ENCODE data around the gene DOCK2. TPM values are rescaled to one million over a fixed set of nuclear protein-coding genes. Genes with fewer than 3 reads are reported as not detected.
"Not testable (repeated sequence)": the region's sequence is repeated elsewhere in the genome, so short reads cannot be mapped to it uniquely, and the experiment has no call there.

DOCK2 gene
- total RNA-seq, 1 donor from 2014 or later, result 13.6 TPM

- Histone ChIP-seq H3K36me3 (ENCODE audit: control insufficient read depth in 3 of 3, insufficient read depth in 3 of 3, low read length in 3 of 3) (no peaks in the 10 kb centered on the region), H3K4me1 (ENCODE audit: control insufficient read depth in 3 of 3, insufficient read depth in 3 of 3, low read length in 3 of 3) (no peaks in the 10 kb centered on the region), H3K9me3 (ENCODE audit: control insufficient read depth in 3 of 3, low read length in 3 of 3) (peaks cover 0 to 2% (median 0%) of the 10 kb centered on the region in 3 donors), H3K4me3 (ENCODE audit: low read length in 3 of 3) (no peak overlapping the region), H3K9ac (ENCODE audit: low read depth in 1 of 3, low read length in 3 of 3) (no peak overlapping the region), H3K27ac (ENCODE audit: low read depth, low read length) (no peak overlapping the region), H3K27me3 (ENCODE audit: control insufficient read depth in 3 of 3, insufficient read depth in 3 of 3, low read length in 3 of 3) (peaks cover 0 to 3% (median 0%) of the 10 kb centered on the region in 3 donors)
These were observed 168.5 kb downstream of the DOCK2 start for GRCh38 chr5:169805527-169805934.

- H3K4me1 ChIP-seq (ENCODE audit: control insufficient read depth in 3 of 3, insufficient read depth in 3 of 3, low read length in 3 of 3), result no peaks in the 10 kb centered on the region
- peaks cover 0 to 2% (median 0%) of the 10 kb centered on the region in 3 donors for H3K9me3 ChIP-seq (ENCODE audit: control insufficient read depth in 3 of 3, low read length in 3 of 3)
- H3K27me3 ChIP-seq (ENCODE audit: control insufficient read depth in 3 of 3, insufficient read depth in 3 of 3, low read length in 3 of 3), result peaks cover 0 to 4% (median 3%) of the 10 kb centered on the region in 3 donors
- H3K27ac ChIP-seq (ENCODE audit: low read depth, low read length), result no peak overlapping the region
- H3K9ac ChIP-seq (ENCODE audit: low read depth in 1 of 3, low read length in 3 of 3), result no peak overlapping the region
- H3K4me3 ChIP-seq (ENCODE audit: low read length in 3 of 3), result no peak overlapping the region
- H3K36me3 ChIP-seq (ENCODE audit: control insufficient read depth in 3 of 3, insufficient read depth in 3 of 3, low read length in 3 of 3), result no peaks in the 10 kb centered on the region
These were observed 169.0 kb downstream of the DOCK2 start for GRCh38 chr5:169805937-169806700.

- Histone ChIP-seq H3K27ac (ENCODE audit: low read depth, low read length) (no peak overlapping the region), H3K9me3 (ENCODE audit: control insufficient read depth in 3 of 3, low read length in 3 of 3) (peaks cover 0 to 2% (median 0%) of the 10 kb centered on the region in 3 donors), H3K36me3 (ENCODE audit: control insufficient read depth in 3 of 3, insufficient read depth in 3 of 3, low read length in 3 of 3) (no peaks in the 10 kb centered on the region), H3K9ac (ENCODE audit: low read depth in 1 of 3, low read length in 3 of 3) (no peak overlapping the region), H3K4me1 (ENCODE audit: control insufficient read depth in 3 of 3, insufficient read depth in 3 of 3, low read length in 3 of 3) (no peaks in the 10 kb centered on the region), H3K4me3 (ENCODE audit: low read length in 3 of 3) (no peak overlapping the region), H3K27me3 (ENCODE audit: control insufficient read depth in 3 of 3, insufficient read depth in 3 of 3, low read length in 3 of 3) (peaks cover 0 to 6% (median 4%) of the 10 kb centered on the region in 3 donors)
These were observed 171.1 kb downstream of the DOCK2 start for GRCh38 chr5:169808118-169808581.

GRCh38 chr5:169808880-169809279, 171.8 kb downstream of the DOCK2 start:
- not testable (repeated sequence) for H3K36me3 ChIP-seq (ENCODE audit: control insufficient read depth in 3 of 3, insufficient read depth in 3 of 3, low read length in 3 of 3); H3K9me3 ChIP-seq (ENCODE audit: control insufficient read depth in 3 of 3, low read length in 3 of 3); H3K9ac ChIP-seq (ENCODE audit: low read depth in 1 of 3, low read length in 3 of 3); H3K4me3 ChIP-seq (ENCODE audit: low read length in 3 of 3); H3K27ac ChIP-seq (ENCODE audit: low read depth, low read length); H3K27me3 ChIP-seq (ENCODE audit: control insufficient read depth in 3 of 3, insufficient read depth in 3 of 3, low read length in 3 of 3); H3K4me1 ChIP-seq (ENCODE audit: control insufficient read depth in 3 of 3, insufficient read depth in 3 of 3, low read length in 3 of 3)

- Histone ChIP-seq H3K27ac (ENCODE audit: low read depth, low read length) (no peak overlapping the region), H3K4me1 (ENCODE audit: control insufficient read depth in 3 of 3, insufficient read depth in 3 of 3, low read length in 3 of 3) (no peaks in the 10 kb centered on the region), H3K27me3 (ENCODE audit: control insufficient read depth in 3 of 3, insufficient read depth in 3 of 3, low read length in 3 of 3) (peaks cover 0 to 6% (median 6%) of the 10 kb centered on the region in 3 donors), H3K36me3 (ENCODE audit: control insufficient read depth in 3 of 3, insufficient read depth in 3 of 3, low read length in 3 of 3) (no peaks in the 10 kb centered on the region), H3K4me3 (ENCODE audit: low read length in 3 of 3) (no peak overlapping the region), H3K9me3 (ENCODE audit: control insufficient read depth in 3 of 3, low read length in 3 of 3) (peaks cover 0 to 3% (median 0%) of the 10 kb centered on the region in 3 donors), H3K9ac (ENCODE audit: low read depth in 1 of 3, low read length in 3 of 3) (no peak overlapping the region)
These were observed 172.2 kb downstream of the DOCK2 start for GRCh38 chr5:169809281-169809680.

- Histone ChIP-seq H3K9me3 (ENCODE audit: control insufficient read depth in 3 of 3, low read length in 3 of 3) (peaks cover 0 to 3% (median 0%) of the 10 kb centered on the region in 3 donors), H3K4me1 (ENCODE audit: control insufficient read depth in 3 of 3, insufficient read depth in 3 of 3, low read length in 3 of 3) (no peaks in the 10 kb centered on the region), H3K4me3 (ENCODE audit: low read length in 3 of 3) (no peak overlapping the region), H3K27ac (ENCODE audit: low read depth, low read length) (no peak overlapping the region), H3K9ac (ENCODE audit: low read depth in 1 of 3, low read length in 3 of 3) (no peak overlapping the region), H3K27me3 (ENCODE audit: control insufficient read depth in 3 of 3, insufficient read depth in 3 of 3, low read length in 3 of 3) (peaks cover 0 to 6% (median 5%) of the 10 kb centered on the region in 3 donors), H3K36me3 (ENCODE audit: control insufficient read depth in 3 of 3, insufficient read depth in 3 of 3, low read length in 3 of 3) (no peaks in the 10 kb centered on the region)
These were observed 173.4 kb downstream of the DOCK2 start for GRCh38 chr5:169810524-169810923.

- H3K4me3 ChIP-seq (ENCODE audit: low read length in 3 of 3), result no peak overlapping the region
- peaks cover 0 to 6% (median 3%) of the 10 kb centered on the region in 3 donors for H3K27me3 ChIP-seq (ENCODE audit: control insufficient read depth in 3 of 3, insufficient read depth in 3 of 3, low read length in 3 of 3)
- H3K4me1 ChIP-seq (ENCODE audit: control insufficient read depth in 3 of 3, insufficient read depth in 3 of 3, low read length in 3 of 3), result no peaks in the 10 kb centered on the region
- H3K36me3 ChIP-seq (ENCODE audit: control insufficient read depth in 3 of 3, insufficient read depth in 3 of 3, low read length in 3 of 3), result no peaks in the 10 kb centered on the region
- H3K9ac ChIP-seq (ENCODE audit: low read depth in 1 of 3, low read length in 3 of 3), result no peak overlapping the region
- H3K9me3 ChIP-seq (ENCODE audit: control insufficient read depth in 3 of 3, low read length in 3 of 3), result peaks cover 0 to 3% (median 0%) of the 10 kb centered on the region in 3 donors
- H3K27ac ChIP-seq (ENCODE audit: low read depth, low read length), result no peak overlapping the region
These were observed 173.9 kb downstream of the DOCK2 start for GRCh38 chr5:169811023-169811422.

- Histone ChIP-seq H3K9ac (ENCODE audit: low read depth in 1 of 3, low read length in 3 of 3) (no peak overlapping the region), H3K4me1 (ENCODE audit: control insufficient read depth in 3 of 3, insufficient read depth in 3 of 3, low read length in 3 of 3) (no peaks in the 10 kb centered on the region), H3K27me3 (ENCODE audit: control insufficient read depth in 3 of 3, insufficient read depth in 3 of 3, low read length in 3 of 3) (peaks cover 0 to 6% (median 3%) of the 10 kb centered on the region in 3 donors), H3K9me3 (ENCODE audit: control insufficient read depth in 3 of 3, low read length in 3 of 3) (peaks cover 0 to 3% (median 0%) of the 10 kb centered on the region in 3 donors), H3K27ac (ENCODE audit: low read depth, low read length) (no peak overlapping the region), H3K4me3 (ENCODE audit: low read length in 3 of 3) (no peak overlapping the region), H3K36me3 (ENCODE audit: control insufficient read depth in 3 of 3, insufficient read depth in 3 of 3, low read length in 3 of 3) (no peaks in the 10 kb centered on the region)
These were observed 174.6 kb downstream of the DOCK2 start for GRCh38 chr5:169811680-169812079.

- H3K27me3 ChIP-seq (ENCODE audit: control insufficient read depth in 3 of 3, insufficient read depth in 3 of 3, low read length in 3 of 3), result peaks cover 0 to 6% (median 3%) of the 10 kb centered on the region in 3 donors
- peaks cover 0 to 3% (median 0%) of the 10 kb centered on the region in 3 donors for H3K9me3 ChIP-seq (ENCODE audit: control insufficient read depth in 3 of 3, low read length in 3 of 3)
- no peak overlapping the region for H3K4me3 ChIP-seq (ENCODE audit: low read length in 3 of 3)
- H3K36me3 ChIP-seq (ENCODE audit: control insufficient read depth in 3 of 3, insufficient read depth in 3 of 3, low read length in 3 of 3), result no peaks in the 10 kb centered on the region
- H3K4me1 ChIP-seq (ENCODE audit: control insufficient read depth in 3 of 3, insufficient read depth in 3 of 3, low read length in 3 of 3), result no peaks in the 10 kb centered on the region
- no peak overlapping the region for H3K9ac ChIP-seq (ENCODE audit: low read depth in 1 of 3, low read length in 3 of 3)
- H3K27ac ChIP-seq (ENCODE audit: low read depth, low read length), result no peak overlapping the region
These were observed 175.7 kb downstream of the DOCK2 start for GRCh38 chr5:169812786-169813185.

- Histone ChIP-seq H3K9me3 (ENCODE audit: control insufficient read depth in 3 of 3, low read length in 3 of 3) (peaks cover 0 to 3% (median 0%) of the 10 kb centered on the region in 3 donors), H3K4me3 (ENCODE audit: low read length in 3 of 3) (no peak overlapping the region), H3K27me3 (ENCODE audit: control insufficient read depth in 3 of 3, insufficient read depth in 3 of 3, low read length in 3 of 3) (peaks cover 0 to 6% (median 3%) of the 10 kb centered on the region in 3 donors), H3K9ac (ENCODE audit: low read depth in 1 of 3, low read length in 3 of 3) (no peak overlapping the region), H3K36me3 (ENCODE audit: control insufficient read depth in 3 of 3, insufficient read depth in 3 of 3, low read length in 3 of 3) (no peaks in the 10 kb centered on the region), H3K4me1 (ENCODE audit: control insufficient read depth in 3 of 3, insufficient read depth in 3 of 3, low read length in 3 of 3) (no peaks in the 10 kb centered on the region), H3K27ac (ENCODE audit: low read depth, low read length) (no peak overlapping the region)
These were observed 177.0 kb downstream of the DOCK2 start for GRCh38 chr5:169814045-169814444.
